H9 (cell line): ENCODE results near the gene STEAP2. TPM values are rescaled to one million over a fixed set of nuclear protein-coding genes. Genes with fewer than 3 reads are reported as not detected.

Experiments used
- DNase-seq: peaks from one replicate; pipeline ENCODE4 v3.0.0-alpha.2; 2017
- H2AFZ ChIP-seq: one replicate; pipeline ENCODE4 v1.6.1; 2013; ENCODE audit warnings: mild to moderate bottlenecking, low read length, control low read depth, moderate library complexity
- H2AK5ac ChIP-seq: 2 replicates; pipeline ENCODE4 v1.6.1; 2013; ENCODE audit warnings: low read length, control low read depth, mixed read lengths; ENCODE audit not compliant: insufficient read length
- H2BK120ac ChIP-seq: one replicate; pipeline ENCODE4 v1.6.1; 2013; ENCODE audit warnings: low read depth, mild to moderate bottlenecking, low read length, control low read depth, inconsistent platforms; ENCODE audit not compliant: poor library complexity, severe bottlenecking
- H2BK12ac ChIP-seq: 2 replicates; pipeline ENCODE4 v1.6.1; 2013; ENCODE audit warnings: low read length, control low read depth, mixed read lengths, low read depth; ENCODE audit not compliant: insufficient read length
- H2BK15ac ChIP-seq: 2 replicates; pipeline ENCODE4 v1.6.1; 2013; ENCODE audit warnings: low read depth, low read length, control low read depth
- H2BK20ac ChIP-seq: one replicate; pipeline ENCODE4 v1.6.1; 2013; ENCODE audit warnings: low read depth, mild to moderate bottlenecking, low read length, control low read depth, inconsistent platforms; ENCODE audit not compliant: poor library complexity, severe bottlenecking
- H2BK5ac ChIP-seq: 2 replicates; pipeline ENCODE4 v1.6.1; 2013; ENCODE audit warnings: low read length, control low read depth, mixed read lengths; ENCODE audit not compliant: insufficient read length
- H3K14ac ChIP-seq: 2 replicates; pipeline ENCODE4 v1.6.1; 2013; ENCODE audit warnings: low read length, control low read depth; ENCODE audit not compliant: insufficient read depth
- H3K18ac ChIP-seq: 2 replicates; pipeline ENCODE4 v1.6.1; 2013; ENCODE audit warnings: low read depth, mild to moderate bottlenecking, mixed read lengths, low read length, control low read depth; ENCODE audit not compliant: insufficient read length
- H3K23ac ChIP-seq: 2 replicates; pipeline ENCODE4 v1.6.1; 2013; ENCODE audit warnings: low read length, control low read depth, mixed read lengths, low read depth; ENCODE audit not compliant: insufficient read length
- H3K23me2 ChIP-seq: 2 replicates; pipeline ENCODE4 v1.6.1; 2013; ENCODE audit warnings: low read depth, mild to moderate bottlenecking, mixed read lengths, low read length, control low read depth; ENCODE audit not compliant: insufficient read length, poor library complexity, severe bottlenecking
- H3K27ac ChIP-seq: 2 replicates; pipeline ENCODE4 v1.5.1; 2013; ENCODE audit warnings: low read length, control low read depth, mixed read lengths, low read depth; ENCODE audit not compliant: insufficient read length
- H3K27me3 ChIP-seq: 2 replicates; pipeline ENCODE4 v1.6.1; 2013; ENCODE audit warnings: low read length, control low read depth, inconsistent platforms; ENCODE audit not compliant: insufficient read depth
- H3K4ac ChIP-seq: 2 replicates; pipeline ENCODE4 v1.6.1; 2013; ENCODE audit warnings: low read depth, mild to moderate bottlenecking, control low read depth, inconsistent platforms, low read length, moderate library complexity
- H3K4me1 ChIP-seq: 2 replicates; pipeline ENCODE4 v1.6.1; 2013; ENCODE audit warnings: low read length, control low read depth, inconsistent platforms; ENCODE audit not compliant: insufficient read depth
- H3K4me2 ChIP-seq: 2 replicates; pipeline ENCODE4 v1.6.1; 2013; ENCODE audit warnings: low read length, control low read depth, mixed read lengths; ENCODE audit not compliant: insufficient read length, insufficient read depth
- H3K56ac ChIP-seq: 2 replicates; pipeline ENCODE4 v1.6.1; 2013; ENCODE audit warnings: low read depth, mild to moderate bottlenecking, mixed read lengths, low read length, control low read depth; ENCODE audit not compliant: insufficient read length
- H3K79me1 ChIP-seq: 2 replicates; pipeline ENCODE4 v1.6.1; 2013; ENCODE audit warnings: low read depth, mild to moderate bottlenecking, moderate library complexity, low read length, control low read depth, inconsistent platforms; ENCODE audit not compliant: insufficient read depth, poor library complexity, severe bottlenecking
- H3K79me2 ChIP-seq: 2 replicates; pipeline ENCODE4 v1.6.1; 2013; ENCODE audit warnings: low read length, control low read depth, inconsistent platforms; ENCODE audit not compliant: insufficient read depth
- H3K9ac ChIP-seq: 2 replicates; pipeline ENCODE4 v1.6.1; 2013; ENCODE audit warnings: low read length, control low read depth, mixed read lengths; ENCODE audit not compliant: insufficient read length; ENCODE audit errors: extremely low read depth
- H3K9me3 ChIP-seq: one replicate; pipeline ENCODE4 v1.6.1; 2013; ENCODE audit warnings: low read depth, low read length, inconsistent platforms; ENCODE audit not compliant: control insufficient read depth
- H3T11ph ChIP-seq: one replicate; pipeline ENCODE4 v1.6.1; 2013; ENCODE audit warnings: mild to moderate bottlenecking, low read length, control low read depth, inconsistent platforms
- H4K20me1 ChIP-seq: one replicate; pipeline ENCODE4 v1.6.1; 2013; ENCODE audit not compliant: control insufficient read depth, insufficient read length, insufficient read depth
- H4K5ac ChIP-seq: 2 replicates; pipeline ENCODE4 v1.6.1; 2013; ENCODE audit warnings: low read depth, mild to moderate bottlenecking, mixed read lengths, low read length, control low read depth; ENCODE audit not compliant: insufficient read length
- H4K8ac ChIP-seq: replicated peaks from 2 replicates; pipeline ENCODE4 v1.6.1; 2013; ENCODE audit warnings: low read length, control low read depth, mixed read lengths, low read depth; ENCODE audit not compliant: insufficient read length
- H4K91ac ChIP-seq: 2 replicates; pipeline ENCODE4 v1.6.1; 2013; ENCODE audit warnings: low read depth, mild to moderate bottlenecking, moderate library complexity, mixed read lengths, low read length, control low read depth; ENCODE audit not compliant: insufficient read length
- H3K27ac Mint-ChIP-seq, 3 experiments: 2 replicates in 2 of 3; 3 replicates in 1 of 3; pipeline ENCODE4 v1.8.0; 2020 to 2021; ENCODE audit warnings: mixed read lengths in 3 of 3, mild to moderate bottlenecking in 1 of 3, moderate library complexity in 1 of 3
- H3K27me3 Mint-ChIP-seq: 2 replicates; pipeline ENCODE4 v1.8.0; 2021; ENCODE audit warnings: low read depth, mild to moderate bottlenecking, moderate library complexity, mixed read lengths
- H3K36me3 Mint-ChIP-seq, 3 experiments: 2 replicates in 2 of 3; 3 replicates in 1 of 3; pipeline ENCODE4 v1.8.0; 2020 to 2021; ENCODE audit warnings: low read depth in 3 of 3, mixed read lengths in 3 of 3; ENCODE audit not compliant: insufficient read depth in 1 of 3
- H3K4me1 Mint-ChIP-seq, 2 experiments: 2 replicates each; pipeline ENCODE4 v1.8.0; 2020; ENCODE audit warnings: mixed read lengths in 2 of 2
- H3K4me3 Mint-ChIP-seq, 2 experiments: 2 replicates in 1 of 2; 3 replicates in 1 of 2; pipeline ENCODE4 v1.8.0; 2020 to 2021; ENCODE audit warnings: mild to moderate bottlenecking in 2 of 2, mixed read lengths in 2 of 2, moderate library complexity in 1 of 2
- H3K9me3 Mint-ChIP-seq, 2 experiments: 2 replicates in 1 of 2; 3 replicates in 1 of 2; pipeline ENCODE4 v1.8.0; 2020; ENCODE audit warnings: mild to moderate bottlenecking in 2 of 2, mixed read lengths in 2 of 2, moderate library complexity in 1 of 2
- WGBS: extraction: QIAGEN DNeasy Blood & Tissue Kit; methylation state at CpG from one replicate; pipeline ENCODE4 v1.1.7; 2013; ENCODE audit warnings: missing lambda C conversion rate, low lambda C conversion rate, mixed read lengths; ENCODE audit not compliant: insufficient read length; ENCODE audit errors: extremely low coverage; 5-methylcytosine and 5-hydroxymethylcytosine counted together
- total RNA-seq: library from RNA; stranded (reverse); gene quantifications from 2 replicates; pipeline ENCODE4 v1.2.1, GENCODE V29; 2021
- TF ChIP-seq, protein P1 (sequence below): fragments of 200-600 bp; sonication (generic); conservative IDR thresholded peaks from 3 replicates; pipeline ENCODE4 v1.8.0; 2021; ENCODE audit warnings: antibody characterized with exemption, mild to moderate bottlenecking

The STEAP2 gene
- total RNA-seq, 1 experiment from 2014 or later = 6.7 TPM

DNA sequence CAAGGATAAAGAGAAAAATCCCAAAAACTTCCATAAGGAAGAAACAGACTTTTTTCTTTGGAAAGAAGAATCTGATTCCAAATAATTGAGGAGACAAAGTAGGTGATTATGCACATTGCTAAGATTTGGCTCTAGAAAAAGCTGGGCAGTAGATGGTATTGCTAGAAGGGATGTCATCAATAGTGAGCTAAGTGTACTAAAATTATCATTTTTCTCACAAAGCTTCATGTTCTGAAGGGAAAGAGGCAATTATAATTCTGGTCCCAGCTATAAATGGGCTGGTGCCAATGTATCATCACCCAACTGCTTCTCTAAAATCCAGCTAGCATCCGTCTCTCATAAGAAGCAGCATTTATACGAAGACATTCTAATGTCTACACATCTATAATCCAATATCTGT is 33.4 kb upstream of the STEAP2 start:
- Histone ChIP-seq H3K79me1 (no peaks in the 10 kb centered on the region), H2BK120ac (no peak overlapping the region), H2BK15ac (no peak overlapping the region), H3K56ac (no peak overlapping the region), H3K27ac (no peak overlapping the region), H2AFZ (no peak overlapping the region), H3K14ac (no peak overlapping the region), H3K23ac (no peak overlapping the region), H4K8ac (no peak overlapping the region), H3K79me2 (no peaks in the 10 kb centered on the region), H4K91ac (no peak overlapping the region), H3K27me3 (no peaks in the 10 kb centered on the region), H3K4ac (no peak overlapping the region), H2AK5ac (no peak overlapping the region), H3K9ac (no peak overlapping the region), H4K20me1 (no peaks in the 10 kb centered on the region), H3T11ph (no peak overlapping the region), H3K9me3 (no peaks in the 10 kb centered on the region), H2BK12ac (no peak overlapping the region), H3K4me1 (no peaks in the 10 kb centered on the region), H3K4me2 (no peak overlapping the region), H4K5ac (no peak overlapping the region), H2BK5ac (no peak overlapping the region), H2BK20ac (no peak overlapping the region), H3K18ac (no peak overlapping the region), H3K23me2 (no peaks in the 10 kb centered on the region)
- TF ChIP-seq, protein P1, sequence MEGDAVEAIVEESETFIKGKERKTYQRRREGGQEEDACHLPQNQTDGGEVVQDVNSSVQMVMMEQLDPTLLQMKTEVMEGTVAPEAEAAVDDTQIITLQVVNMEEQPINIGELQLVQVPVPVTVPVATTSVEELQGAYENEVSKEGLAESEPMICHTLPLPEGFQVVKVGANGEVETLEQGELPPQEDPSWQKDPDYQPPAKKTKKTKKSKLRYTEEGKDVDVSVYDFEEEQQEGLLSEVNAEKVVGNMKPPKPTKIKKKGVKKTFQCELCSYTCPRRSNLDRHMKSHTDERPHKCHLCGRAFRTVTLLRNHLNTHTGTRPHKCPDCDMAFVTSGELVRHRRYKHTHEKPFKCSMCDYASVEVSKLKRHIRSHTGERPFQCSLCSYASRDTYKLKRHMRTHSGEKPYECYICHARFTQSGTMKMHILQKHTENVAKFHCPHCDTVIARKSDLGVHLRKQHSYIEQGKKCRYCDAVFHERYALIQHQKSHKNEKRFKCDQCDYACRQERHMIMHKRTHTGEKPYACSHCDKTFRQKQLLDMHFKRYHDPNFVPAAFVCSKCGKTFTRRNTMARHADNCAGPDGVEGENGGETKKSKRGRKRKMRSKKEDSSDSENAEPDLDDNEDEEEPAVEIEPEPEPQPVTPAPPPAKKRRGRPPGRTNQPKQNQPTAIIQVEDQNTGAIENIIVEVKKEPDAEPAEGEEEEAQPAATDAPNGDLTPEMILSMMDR = no peak
- H3K36me3 Mint-ChIP-seq = no peaks in the 10 kb centered on the region; a peak in 1 of 7 replicates
- no peak overlapping the region for H3K27ac Mint-ChIP-seq
- H3K9me3 Mint-ChIP-seq = peaks cover 0 to 5% of the 10 kb centered on the region in 2 experiments; a peak in 2 of 5 replicates
- peaks cover 7 to 8% of the 10 kb centered on the region in 2 experiments for H3K4me1 Mint-ChIP-seq
- no peaks in the 10 kb centered on the region for H3K27me3 Mint-ChIP-seq
- no peak overlapping the region for H3K4me3 Mint-ChIP-seq
- DNase-seq = no peak
- WGBS = no CpG with 5 or more reads among the region's 2 CpGs
